Activated T-helper 1 cell treated with anti-CD3 and anti-CD28 coated beads, Interleukin-2, amount 50 U/mL, for 16 hours (primary cell): ENCODE results near the gene CREB5.
"Not testable (repeated sequence)": the region's sequence is repeated elsewhere in the genome, so short reads cannot be mapped to it uniquely, and the experiment has no call there.

Experiments used
- DNase-seq, 2 donors: peaks; one replicate each; pipeline ENCODE4 v3.0.0-alpha.2; 2020; ENCODE audit warnings: low read depth in 1 of 2, low spot score in 1 of 2

CREB5 gene

DNA sequence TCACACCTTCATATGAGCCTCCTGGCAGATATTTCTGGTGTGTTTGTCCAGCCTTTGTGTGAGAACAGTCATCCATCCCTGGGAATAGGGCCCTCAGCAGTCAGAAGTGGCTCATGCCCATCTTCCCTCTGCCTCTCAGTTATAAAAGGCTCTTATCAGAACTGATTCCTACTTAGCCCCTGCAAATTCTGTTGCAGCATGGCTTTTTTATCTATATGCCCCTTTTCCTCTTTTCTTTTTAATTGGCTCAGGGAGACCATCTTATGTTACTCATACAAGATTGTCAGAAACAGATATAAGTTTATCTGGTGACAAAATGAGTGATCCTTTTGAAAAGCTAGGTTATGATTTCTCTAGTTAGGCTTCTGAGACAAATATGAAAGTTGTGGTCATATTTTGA is 194.1 kb downstream of the CREB5 start:
- DNase-seq: no peak

GRCh38 chr7:28607855-28608193 is 195.5 kb downstream of the CREB5 start:
- DNase-seq: no peak

DNA sequence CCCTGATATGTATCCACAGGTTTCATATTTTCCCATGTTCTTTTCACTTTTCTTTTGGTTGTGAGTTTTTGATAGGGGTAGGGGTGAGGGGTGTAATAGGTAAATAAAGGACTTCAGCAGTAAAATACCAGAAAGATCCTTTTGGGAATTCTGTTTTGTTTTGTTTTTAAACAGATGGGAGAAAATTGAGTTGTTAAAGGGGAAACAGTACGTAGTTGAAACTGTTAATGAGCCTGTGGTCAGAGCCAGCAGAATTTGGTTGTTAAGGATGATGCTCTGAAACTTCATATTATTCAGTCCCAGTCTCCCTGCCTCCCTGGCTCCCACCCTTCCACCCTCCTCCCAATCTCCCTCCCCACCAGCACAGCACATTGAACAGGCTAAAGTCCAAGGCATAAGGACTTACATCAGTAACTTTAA is 195.9 kb downstream of the CREB5 start:
- no peak for DNase-seq

GRCh38 chr7:28608731-28609130 is 196.4 kb downstream of the CREB5 start:
- DNase-seq: no peak

GRCh38 chr7:28609608-28610007 is 197.3 kb downstream of the CREB5 start:
- DNase-seq: no peak

- DNase-seq: not testable (repeated sequence)
These were observed 199.1 kb downstream of the CREB5 start for GRCh38 chr7:28611399-28611897.

DNA sequence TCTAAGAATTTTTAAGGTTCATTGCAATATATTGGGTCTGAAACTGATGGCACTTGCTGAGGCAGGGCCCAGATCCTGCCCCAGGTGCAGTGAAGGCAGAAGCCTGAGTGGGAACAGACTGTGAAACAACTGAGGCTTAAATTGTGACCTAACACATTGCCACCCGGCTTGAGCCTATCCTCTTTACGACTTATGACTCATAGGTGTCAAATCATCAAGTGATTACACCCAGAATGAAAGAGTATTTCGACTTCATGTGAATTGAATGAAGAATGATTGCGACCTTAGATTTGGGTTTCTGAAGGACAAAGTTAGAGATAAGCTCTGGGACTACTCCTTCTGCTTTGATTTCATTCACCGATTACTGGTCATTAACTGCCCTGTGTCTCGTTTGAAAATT is 200.9 kb downstream of the CREB5 start:
- DNase-seq: no peak

GRCh38 chr7:28615091-28615490 is 202.8 kb downstream of the CREB5 start:
- no peak for DNase-seq

GRCh38 chr7:28617308-28617880 is 205.1 kb downstream of the CREB5 start:
- DNase-seq: no peak

GRCh38 chr7:28618383-28618782 is 206.1 kb downstream of the CREB5 start:
- no peak for DNase-seq

DNA sequence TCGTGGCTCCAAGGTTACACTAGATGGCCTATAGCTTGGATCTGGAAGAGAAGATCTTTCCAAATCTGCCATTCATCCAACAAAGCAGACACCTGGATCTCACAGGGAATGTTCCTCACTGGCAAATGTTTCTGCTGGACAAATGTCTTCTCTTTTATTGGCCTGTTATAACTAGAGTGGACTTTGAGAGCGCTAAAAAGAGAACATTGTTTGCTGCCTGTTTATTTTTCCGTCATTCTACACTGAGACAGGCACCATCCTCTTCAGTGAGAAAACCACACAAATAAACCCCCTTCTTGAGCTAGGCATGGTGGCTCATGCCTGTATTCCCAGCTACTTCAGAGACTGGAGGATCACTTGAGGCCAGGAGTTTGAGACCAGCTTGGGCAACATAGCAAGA is 206.9 kb downstream of the CREB5 start:
- DNase-seq: no peak

DNA sequence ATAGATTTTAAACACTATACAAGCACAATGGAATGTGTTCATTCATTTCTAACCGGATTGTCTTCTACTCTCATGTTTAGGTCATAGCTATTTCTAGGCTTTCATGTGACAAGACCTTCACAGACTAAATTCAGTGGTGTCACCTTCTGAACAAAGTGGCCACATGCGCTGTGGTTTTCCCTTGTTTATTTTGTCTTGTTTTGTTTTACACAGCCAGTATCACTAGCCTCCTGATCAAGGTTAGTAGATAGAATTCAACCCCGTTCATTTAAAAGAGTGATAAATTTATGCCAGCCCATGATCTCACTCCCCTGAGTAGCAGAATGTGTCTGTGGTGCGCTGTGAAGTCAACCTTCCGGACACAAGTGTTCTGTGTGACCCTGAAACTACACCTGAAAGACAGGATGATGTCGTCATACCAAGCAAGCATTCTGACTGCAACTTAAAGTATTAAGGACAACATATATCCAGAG is 209.1 kb downstream of the CREB5 start:
- no peak for DNase-seq

DNA sequence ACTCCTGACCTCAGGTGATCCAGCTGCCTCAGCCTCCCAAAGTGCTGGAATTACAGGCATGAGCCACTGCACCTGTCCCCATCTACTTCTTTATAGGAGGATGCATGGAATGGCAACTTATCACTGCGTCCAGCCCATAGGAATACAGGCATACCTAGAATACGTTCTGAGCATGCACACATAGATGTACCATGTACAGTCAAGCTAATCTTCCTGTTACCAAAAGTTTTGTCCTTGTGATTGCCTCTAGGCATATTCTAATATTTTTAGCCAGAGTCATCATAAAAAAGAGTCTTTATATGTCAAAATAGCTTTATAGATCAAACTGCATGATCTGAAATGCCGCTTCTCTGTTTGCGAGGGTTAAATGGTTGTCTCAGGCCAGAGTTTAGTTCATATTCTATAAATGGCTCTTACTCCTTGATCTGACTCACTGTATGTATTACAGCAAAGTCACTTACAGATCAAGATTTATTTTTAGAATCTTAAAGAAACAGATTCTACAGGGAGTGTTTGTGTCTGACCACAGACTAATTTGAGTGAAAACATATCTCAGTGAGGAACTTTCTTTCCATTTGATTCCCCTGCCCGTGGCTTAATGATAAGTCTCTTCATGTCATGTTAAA is 210.9 kb downstream of the CREB5 start:
- no peak for DNase-seq

- no peak for DNase-seq
These were observed 211.5 kb downstream of the CREB5 start for GRCh38 chr7:28623863-28624262.

GRCh38 chr7:28625432-28625831 is 213.1 kb downstream of the CREB5 start:
- no peak for DNase-seq

DNA sequence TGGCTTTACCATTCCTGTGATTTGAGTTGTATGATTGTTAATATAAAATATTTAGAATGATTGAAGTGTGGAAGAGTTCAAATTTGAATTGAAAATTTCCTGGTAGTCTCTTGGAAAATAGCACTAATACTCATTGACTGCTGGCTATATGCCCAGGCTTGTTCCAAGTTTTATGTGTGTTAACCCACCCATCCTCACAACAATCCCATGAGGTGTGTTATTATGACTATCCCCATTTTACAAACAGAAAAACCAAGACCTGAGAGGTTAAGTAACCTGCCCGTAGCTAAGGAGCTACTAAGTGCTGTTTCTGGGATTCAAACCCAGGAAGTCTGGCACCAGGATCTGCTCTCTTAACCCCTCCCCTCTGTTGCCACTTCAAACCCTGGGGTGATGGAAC is 213.9 kb downstream of the CREB5 start:
- DNase-seq: no peak

DNA sequence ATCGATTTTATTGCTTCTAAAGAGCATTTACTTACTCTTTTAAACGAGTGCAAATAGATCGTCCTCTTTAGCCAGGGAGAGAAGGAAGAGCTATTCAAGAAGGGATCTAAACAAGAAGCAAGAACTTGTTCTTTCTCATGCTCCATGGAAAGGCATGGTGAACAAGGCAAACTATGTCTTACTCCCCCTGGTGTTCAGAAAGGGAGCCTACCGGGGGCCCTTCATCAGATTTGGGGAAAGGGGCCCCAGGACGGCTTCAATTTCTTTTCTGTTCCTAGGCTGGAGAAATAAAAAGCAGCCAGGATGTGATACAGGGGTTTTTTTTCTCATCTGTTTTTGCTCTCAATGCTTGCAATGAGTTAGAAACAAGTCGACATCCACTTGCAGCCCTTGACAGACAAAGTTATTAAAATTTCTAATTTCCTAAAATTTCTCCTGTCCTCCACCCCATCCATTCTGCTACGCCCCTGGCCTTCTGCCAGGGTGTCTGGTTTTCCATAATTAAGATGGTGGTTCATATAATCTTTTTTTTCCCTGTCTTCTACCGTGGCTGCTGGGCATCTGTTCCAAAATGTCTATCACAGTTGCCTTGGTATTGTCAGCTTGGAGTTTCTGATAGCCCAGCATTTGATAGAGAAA is 214.4 kb downstream of the CREB5 start:
- no peak for DNase-seq

GRCh38 chr7:28627263-28627653 is 214.9 kb downstream of the CREB5 start:
- no peak for DNase-seq

GRCh38 chr7:28627896-28628295 is 215.6 kb downstream of the CREB5 start:
- no peak for DNase-seq

GRCh38 chr7:28629216-28629842 is 217.0 kb downstream of the CREB5 start:
- DNase-seq: no peak

DNA sequence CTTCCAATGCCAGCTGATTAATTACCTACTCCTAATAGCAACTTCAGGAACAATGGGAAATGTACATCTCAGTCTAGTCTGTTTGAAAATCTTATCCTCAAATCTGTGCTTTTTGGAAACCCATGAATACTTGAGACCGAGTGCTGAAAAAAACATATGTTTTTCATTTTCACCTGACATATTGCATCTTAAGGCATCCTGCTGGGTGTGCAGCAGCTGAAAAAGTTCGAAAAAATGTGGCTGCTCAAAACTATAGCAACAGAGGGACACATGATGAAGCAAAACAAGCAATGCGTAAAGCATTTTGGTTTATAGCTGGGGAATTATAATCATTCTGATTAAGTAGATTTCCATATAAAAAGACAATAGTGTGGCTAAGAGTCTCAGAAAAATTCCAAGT is 218.0 kb downstream of the CREB5 start:
- no peak for DNase-seq

GRCh38 chr7:28631995-28632394 is 219.7 kb downstream of the CREB5 start:
- no peak for DNase-seq
